SK-N-SH treated with all-trans-retinoic acid at 6 μM for 48 hours (cell line): ENCODE measurements around the gene BCL6B.

Source experiments
- PPARA ChIP-seq: fragments of 250-450 bp; sonication (Bioruptor Pico); IDR thresholded peaks from 2 replicates; pipeline ENCODE4 v1.5.0; 2020; ENCODE audit warnings: mild to moderate bottlenecking, borderline replicate concordance
- RARB ChIP-seq: fragments of 250-450 bp; sonication (Bioruptor Pico); IDR thresholded peaks from 2 replicates; pipeline ENCODE4 v1.8.0; 2021; ENCODE audit warnings: mild to moderate bottlenecking, moderate library complexity
- TF ChIP-seq, protein P1 (sequence below): fragments of 250-450 bp; sonication (Bioruptor Pico); IDR thresholded peaks from 2 replicates; pipeline ENCODE4 v1.8.0; 2020; ENCODE audit warnings: mild to moderate bottlenecking, moderate library complexity, borderline replicate concordance
- TF ChIP-seq, protein P2 (sequence below): fragments of 250-450 bp; sonication (Bioruptor Pico); IDR thresholded peaks from 2 replicates; pipeline ENCODE4 v1.8.0; 2021; ENCODE audit warnings: low read depth, mild to moderate bottlenecking, moderate library complexity, borderline replicate concordance

DNA sequence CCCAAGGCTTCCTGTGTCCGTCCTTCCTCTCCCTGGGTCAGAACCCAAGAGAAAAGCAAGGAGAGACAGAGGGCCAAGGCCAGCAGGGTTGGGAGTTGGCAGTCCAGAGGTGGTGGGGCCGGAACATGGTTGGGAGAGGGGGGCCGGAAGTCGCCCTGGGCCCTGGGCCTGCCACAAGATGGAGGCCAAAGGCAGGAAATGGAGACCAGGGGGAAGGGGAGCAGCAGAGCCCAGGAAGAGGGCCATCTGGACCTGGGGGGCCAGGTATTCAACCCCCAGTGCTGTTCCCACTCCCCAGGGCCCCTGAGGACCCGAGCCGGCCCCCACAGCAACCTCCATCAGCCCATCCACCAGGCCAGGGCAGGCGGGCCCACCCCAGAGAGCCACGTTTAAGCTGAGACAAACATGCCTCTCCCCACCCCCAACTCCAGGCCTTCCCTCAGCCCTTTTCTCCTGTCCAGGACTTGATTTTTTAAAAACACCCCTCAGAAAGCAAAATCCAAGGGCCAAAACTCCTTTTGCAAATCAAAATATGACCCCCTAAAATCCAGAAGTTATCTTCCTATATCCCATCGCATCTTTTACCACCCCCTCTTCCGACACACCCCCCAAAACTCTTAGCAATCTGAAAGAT is 4.4 kb upstream of the BCL6B start:
- TF ChIP-seq RARB = no peak
- TF ChIP-seq, protein P1, sequence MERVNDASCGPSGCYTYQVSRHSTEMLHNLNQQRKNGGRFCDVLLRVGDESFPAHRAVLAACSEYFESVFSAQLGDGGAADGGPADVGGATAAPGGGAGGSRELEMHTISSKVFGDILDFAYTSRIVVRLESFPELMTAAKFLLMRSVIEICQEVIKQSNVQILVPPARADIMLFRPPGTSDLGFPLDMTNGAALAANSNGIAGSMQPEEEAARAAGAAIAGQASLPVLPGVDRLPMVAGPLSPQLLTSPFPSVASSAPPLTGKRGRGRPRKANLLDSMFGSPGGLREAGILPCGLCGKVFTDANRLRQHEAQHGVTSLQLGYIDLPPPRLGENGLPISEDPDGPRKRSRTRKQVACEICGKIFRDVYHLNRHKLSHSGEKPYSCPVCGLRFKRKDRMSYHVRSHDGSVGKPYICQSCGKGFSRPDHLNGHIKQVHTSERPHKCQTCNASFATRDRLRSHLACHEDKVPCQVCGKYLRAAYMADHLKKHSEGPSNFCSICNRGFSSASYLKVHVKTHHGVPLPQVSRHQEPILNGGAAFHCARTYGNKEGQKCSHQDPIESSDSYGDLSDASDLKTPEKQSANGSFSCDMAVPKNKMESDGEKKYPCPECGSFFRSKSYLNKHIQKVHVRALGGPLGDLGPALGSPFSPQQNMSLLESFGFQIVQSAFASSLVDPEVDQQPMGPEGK (CRISPR knock-in tag) = no peak
- TF ChIP-seq, protein P2, sequence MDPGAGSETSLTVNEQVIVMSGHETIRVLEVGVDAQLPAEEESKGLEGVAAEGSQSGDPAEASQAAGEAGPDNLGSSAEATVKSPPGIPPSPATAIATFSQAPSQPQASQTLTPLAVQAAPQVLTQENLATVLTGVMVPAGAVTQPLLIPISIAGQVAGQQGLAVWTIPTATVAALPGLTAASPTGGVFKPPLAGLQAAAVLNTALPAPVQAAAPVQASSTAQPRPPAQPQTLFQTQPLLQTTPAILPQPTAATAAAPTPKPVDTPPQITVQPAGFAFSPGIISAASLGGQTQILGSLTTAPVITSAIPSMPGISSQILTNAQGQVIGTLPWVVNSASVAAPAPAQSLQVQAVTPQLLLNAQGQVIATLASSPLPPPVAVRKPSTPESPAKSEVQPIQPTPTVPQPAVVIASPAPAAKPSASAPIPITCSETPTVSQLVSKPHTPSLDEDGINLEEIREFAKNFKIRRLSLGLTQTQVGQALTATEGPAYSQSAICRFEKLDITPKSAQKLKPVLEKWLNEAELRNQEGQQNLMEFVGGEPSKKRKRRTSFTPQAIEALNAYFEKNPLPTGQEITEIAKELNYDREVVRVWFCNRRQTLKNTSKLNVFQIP (CRISPR knock-in tag) = no peak
- TF ChIP-seq PPARA (CRISPR knock-in tag) = no peak
